ENCODE data around the gene ASB1.

Gene ASB1

DNA sequence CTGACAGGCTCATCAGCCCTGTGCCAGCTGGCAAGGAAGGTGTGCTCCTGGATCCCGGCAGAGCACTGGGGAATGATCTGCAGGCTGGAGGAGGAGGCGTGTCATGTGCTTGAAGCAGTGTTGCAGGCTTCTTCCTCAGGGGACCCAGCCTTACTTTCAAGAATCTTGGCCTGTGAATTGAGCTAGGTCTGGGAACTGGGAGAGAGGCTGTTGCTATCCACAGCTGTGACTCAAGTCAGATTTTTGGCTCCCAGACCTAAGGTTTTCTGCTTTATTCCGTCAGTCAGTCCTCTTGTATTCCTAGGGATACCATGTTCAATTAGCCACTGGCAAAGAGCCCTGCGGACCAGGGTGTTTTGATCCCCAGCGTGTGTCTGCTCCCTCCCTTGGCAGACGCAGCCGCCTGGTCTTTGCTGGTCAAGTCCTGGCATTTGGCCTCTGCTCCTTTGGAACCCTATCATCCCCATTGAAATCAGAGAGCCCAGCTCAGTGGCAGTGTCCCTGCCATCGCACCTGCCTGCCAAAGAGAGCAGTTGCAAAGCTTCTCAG is 32.4 kb downstream of the ASB1 start:
- TF ChIP-seq TAF1 (IDR thresholded peaks at IDR 0.05; ENCODE audit: borderline replicate concordance, insufficient read depth, low read length) (no peak), SIN3A (IDR thresholded peaks at IDR 0.05; ENCODE audit: borderline replicate concordance, insufficient read depth, low read length) (no peak), POLR2AphosphoS5 (IDR thresholded peaks at IDR 0.05; ENCODE audit: low read depth, low read length) (no peak), FOXP2 (optimal IDR thresholded peaks at IDR 0.05; ENCODE audit: borderline replicate concordance, extremely low read depth, extremely low read length, insufficient read depth) (no peak), REST (IDR thresholded peaks at IDR 0.05; ENCODE audit: insufficient read depth in 1 of 2, low read depth in 2 of 2, low read length in 2 of 2) (no peak)

GRCh38 chr2:238461051-238461450 is 34.3 kb downstream of the ASB1 start:
- TF ChIP-seq REST (IDR thresholded peaks at IDR 0.05; ENCODE audit: insufficient read depth in 1 of 2, low read depth in 2 of 2, low read length in 2 of 2) = no peak
- TF ChIP-seq POLR2AphosphoS5 (IDR thresholded peaks at IDR 0.05; ENCODE audit: low read depth, low read length) = no peak
- TF ChIP-seq FOXP2 (optimal IDR thresholded peaks at IDR 0.05; ENCODE audit: borderline replicate concordance, extremely low read depth, extremely low read length, insufficient read depth) = no peak
- no peak for TF ChIP-seq SIN3A (IDR thresholded peaks at IDR 0.05; ENCODE audit: borderline replicate concordance, insufficient read depth, low read length)
- no peak for TF ChIP-seq TAF1 (IDR thresholded peaks at IDR 0.05; ENCODE audit: borderline replicate concordance, insufficient read depth, low read length)

GRCh38 chr2:238461491-238461890 is 34.8 kb downstream of the ASB1 start:
- no peak for TF ChIP-seq TAF1 (IDR thresholded peaks at IDR 0.05; ENCODE audit: borderline replicate concordance, insufficient read depth, low read length)
- no peak for TF ChIP-seq REST (IDR thresholded peaks at IDR 0.05; ENCODE audit: insufficient read depth in 1 of 2, low read depth in 2 of 2, low read length in 2 of 2)
- TF ChIP-seq SIN3A (IDR thresholded peaks at IDR 0.05; ENCODE audit: borderline replicate concordance, insufficient read depth, low read length) = no peak
- TF ChIP-seq POLR2AphosphoS5 (IDR thresholded peaks at IDR 0.05; ENCODE audit: low read depth, low read length) = no peak
- no peak for TF ChIP-seq FOXP2 (optimal IDR thresholded peaks at IDR 0.05; ENCODE audit: borderline replicate concordance, extremely low read depth, extremely low read length, insufficient read depth)

- TF ChIP-seq SIN3A (IDR thresholded peaks at IDR 0.05; ENCODE audit: borderline replicate concordance, insufficient read depth, low read length) (no peak), REST (IDR thresholded peaks at IDR 0.05; ENCODE audit: insufficient read depth in 1 of 2, low read depth in 2 of 2, low read length in 2 of 2) (no peak), POLR2AphosphoS5 (IDR thresholded peaks at IDR 0.05; ENCODE audit: low read depth, low read length) (no peak), TAF1 (IDR thresholded peaks at IDR 0.05; ENCODE audit: borderline replicate concordance, insufficient read depth, low read length) (no peak), FOXP2 (optimal IDR thresholded peaks at IDR 0.05; ENCODE audit: borderline replicate concordance, extremely low read depth, extremely low read length, insufficient read depth) (no peak)
Observed at GRCh38 chr2:238461916-238462315, 35.2 kb downstream of the ASB1 start.
